HepG2 (cell line): ENCODE data around the gene MYL9. TPM values are rescaled to one million over a fixed set of nuclear protein-coding genes. Genes with fewer than 3 reads are reported as not detected.

Source experiments
- ADNP ChIP-seq: sonication (generic); formaldehyde crosslinking; IDR thresholded peaks from 2 replicates; pipeline ENCODE4 v1.4.0; 2020; ENCODE audit warnings: missing genetic modification reagents
- ARID5B ChIP-seq: IDR thresholded peaks from 2 replicates; pipeline ENCODE4 v1.4.0; 2020; ENCODE audit warnings: mild to moderate bottlenecking, missing genetic modification reagents
- ELF4 ChIP-seq: sonication (generic); formaldehyde crosslinking; IDR thresholded peaks from 2 replicates; pipeline ENCODE4 v1.5.0; 2020; ENCODE audit warnings: missing genetic modification reagents, mild to moderate bottlenecking, moderate library complexity, borderline replicate concordance
- FOXA3 ChIP-seq: IDR thresholded peaks from 2 replicates; pipeline ENCODE4 v1.6.1; 2016; ENCODE audit warnings: missing genetic modification reagents, missing compliant biosample characterization
- GPBP1L1 ChIP-seq: sonication (generic); formaldehyde crosslinking; IDR thresholded peaks from 2 replicates; pipeline ENCODE4 v1.5.0; 2020; ENCODE audit warnings: mild to moderate bottlenecking, missing genetic modification reagents
- HMG20B ChIP-seq: conservative IDR thresholded peaks from 2 replicates; pipeline ENCODE4 v1.6.1; 2016; ENCODE audit warnings: missing genetic modification reagents, missing compliant biosample characterization
- KDM2A ChIP-seq: sonication (generic); formaldehyde crosslinking; IDR thresholded peaks from 2 replicates; pipeline ENCODE4 v1.4.0; 2020; ENCODE audit warnings: low read depth, missing genetic modification reagents, borderline replicate concordance
- MED13 ChIP-seq: sonication (generic); formaldehyde crosslinking; IDR thresholded peaks from 2 replicates; pipeline ENCODE4 v1.5.0; 2020; ENCODE audit warnings: missing genetic modification reagents
- MTF1 ChIP-seq: sonication (generic); formaldehyde crosslinking; IDR thresholded peaks from 2 replicates; pipeline ENCODE4 v1.5.0; 2020; ENCODE audit warnings: missing genetic modification reagents
- NCOR1 ChIP-seq: fragments of 200-600 bp; sonication (generic); IDR thresholded peaks from 2 replicates; pipeline ENCODE4 v1.7.0; 2017; ENCODE audit warnings: antibody characterized with exemption, low read length, borderline replicate concordance
- NFKBIZ ChIP-seq: IDR thresholded peaks from 2 replicates; pipeline ENCODE4 v1.6.1; 2018; ENCODE audit warnings: missing genetic modification reagents, missing compliant biosample characterization
- REL ChIP-seq: sonication (generic); formaldehyde crosslinking; conservative IDR thresholded peaks from 2 replicates; pipeline ENCODE4 v1.8.0; 2022; ENCODE audit warnings: mild to moderate bottlenecking, missing genetic modification reagents, moderate library complexity
- SALL1 ChIP-seq: sonication (generic); formaldehyde crosslinking; IDR thresholded peaks from 2 replicates; pipeline ENCODE4 v1.8.0; 2022; ENCODE audit warnings: mild to moderate bottlenecking, missing genetic modification reagents
- ZC3H13 ChIP-seq: sonication (generic); formaldehyde crosslinking; IDR thresholded peaks from 2 replicates; pipeline ENCODE4 v1.8.1; 2023; ENCODE audit warnings: mild to moderate bottlenecking, missing genetic modification reagents, moderate library complexity
- ZFP36 ChIP-seq: fragments of 150-350 bp; IDR thresholded peaks from 2 replicates; pipeline ENCODE4 v1.6.1; 2018; ENCODE audit warnings: borderline replicate concordance, low read length, low read depth; ENCODE audit not compliant: partially characterized antibody
- ZFX ChIP-seq: sonication (generic); formaldehyde crosslinking; IDR thresholded peaks from 2 replicates; pipeline ENCODE4 v1.4.0; 2020; ENCODE audit warnings: mild to moderate bottlenecking, low read depth, missing genetic modification reagents, moderate library complexity
- ZKSCAN5 ChIP-seq: sonication (generic); formaldehyde crosslinking; IDR thresholded peaks from 2 replicates; pipeline ENCODE4 v1.5.1; 2020; ENCODE audit warnings: mild to moderate bottlenecking, missing genetic modification reagents
- ZNF3 ChIP-seq: IDR thresholded peaks from 2 replicates; pipeline ENCODE4 v1.7.0; 2017; ENCODE audit warnings: inconsistent platforms
- ZNF317 ChIP-seq: sonication (generic); formaldehyde crosslinking; IDR thresholded peaks from 2 replicates; pipeline ENCODE4 v1.5.0; 2020; ENCODE audit warnings: mild to moderate bottlenecking, missing genetic modification reagents
- ZNF432 ChIP-seq: sonication (generic); formaldehyde crosslinking; IDR thresholded peaks from 2 replicates; pipeline ENCODE4 v1.5.0; 2020; ENCODE audit warnings: missing genetic modification reagents, mild to moderate bottlenecking, borderline replicate concordance
- ZNF558 ChIP-seq: sonication (generic); formaldehyde crosslinking; IDR thresholded peaks from 2 replicates; pipeline ENCODE4 v1.9.0; 2022; ENCODE audit warnings: mild to moderate bottlenecking, missing genetic modification reagents, borderline replicate concordance
- ZNF709 ChIP-seq: sonication (generic); formaldehyde crosslinking; IDR thresholded peaks from 2 replicates; pipeline ENCODE4 v1.5.0; 2020; ENCODE audit warnings: mild to moderate bottlenecking, missing genetic modification reagents
- ZNF75D ChIP-seq: sonication (generic); formaldehyde crosslinking; IDR thresholded peaks from 2 replicates; pipeline ENCODE4 v1.8.1; 2023; ENCODE audit warnings: missing genetic modification reagents, mild to moderate bottlenecking, borderline replicate concordance
- ZNF781 ChIP-seq: sonication (generic); formaldehyde crosslinking; IDR thresholded peaks from 2 replicates; pipeline ENCODE4 v1.5.1; 2020; ENCODE audit warnings: borderline replicate concordance, mild to moderate bottlenecking, missing genetic modification reagents; ENCODE audit errors: not compliant biosample characterization
- ZSCAN5A ChIP-seq: sonication (generic); formaldehyde crosslinking; IDR thresholded peaks from 2 replicates; pipeline ENCODE4 v1.8.0; 2022; ENCODE audit warnings: mild to moderate bottlenecking, missing genetic modification reagents, borderline replicate concordance
- polyA plus RNA-seq, 8 experiments: library from polyadenylated mRNA; depleted of rRNA in 3 of 8; stranded (reverse) in 7 of 8; unstranded in 1 of 8; fragments of >200 nt; fragmentation: Illumina TruSeq in 4 of 8; extraction: Trizol in 4 of 8; gene quantifications; 2 replicates each; pipeline versions ENCODE4 v1.2.1 to v1.2.3, GENCODE V29; 2011 to 2016; ENCODE audit warnings: low read depth in 4 of 8, missing spikeins in 1 of 8, mixed read lengths in 1 of 8; ENCODE audit not compliant: insufficient read depth in 1 of 8
- total RNA-seq, 5 experiments: library from RNA; depleted of rRNA; stranded (reverse); fragments of >200 nt; fragmentation: Illumina TruSeq; extraction: Trizol; gene quantifications; 2 replicates each; pipeline ENCODE4 v1.2.3, GENCODE V29; 2016; ENCODE audit warnings: low read depth in 1 of 5

The MYL9 gene
- total and polyA plus RNA-seq, 2 of the 13 experiments (the other 11 are each of a cell fraction or from before 2014, with no cell fraction given): 0.87 to 2.2 TPM

GRCh38 chr20:36573798-36574365, 32.6 kb downstream of the MYL9 start (continued):
- TF ChIP-seq ZNF709 (CRISPR knock-in tag): no peak
- TF ChIP-seq ARID5B (CRISPR knock-in tag): peak; percentile 37; the same call in 1 of the 2 replicates
- TF ChIP-seq ZNF317 (CRISPR knock-in tag): 0 out of 2 replicates have a peak, but pooled peaks have one; percentile 32
- peak; percentile 71; the same call in 1 of the 2 replicates for TF ChIP-seq MED13
- no peak for TF ChIP-seq ZSCAN5A (CRISPR knock-in tag)
- no peak for TF ChIP-seq ZNF558 (CRISPR knock-in tag)
- TF ChIP-seq ADNP (CRISPR knock-in tag): no peak
- TF ChIP-seq ELF4 (CRISPR knock-in tag): no peak
- TF ChIP-seq ZNF432 (CRISPR knock-in tag): no peak
- no peak for TF ChIP-seq ZC3H13
- TF ChIP-seq MTF1: no peak
- no peak for TF ChIP-seq FOXA3
- peak; percentile 0; the same call in 1 of the 2 replicates for TF ChIP-seq REL (CRISPR knock-in tag)
- no peak for TF ChIP-seq ZKSCAN5 (CRISPR knock-in tag)
- no peak for TF ChIP-seq KDM2A (CRISPR knock-in tag)
- no peak for TF ChIP-seq ZNF75D (CRISPR knock-in tag)
- no peak for TF ChIP-seq GPBP1L1 (CRISPR knock-in tag)
- TF ChIP-seq ZNF781 (CRISPR knock-in tag): no peak
- TF ChIP-seq NCOR1: 0 out of 2 replicates have a peak, but pooled peaks have one; percentile 17
- TF ChIP-seq ZFP36: no peak
- TF ChIP-seq NFKBIZ (CRISPR knock-in tag): peak; percentile 41; the same call in 1 of the 2 replicates
- no peak for TF ChIP-seq ZNF3 (CRISPR knock-in tag)
- TF ChIP-seq SALL1: 0 out of 2 replicates have a peak, but pooled peaks have one; percentile 35
- no peak for TF ChIP-seq HMG20B
- no peak for TF ChIP-seq ZFX (CRISPR knock-in tag)
